Putamen (tissue), 1 donor: ENCODE data around the gene MLLT10.

ENCODE experiments used
- DNase-seq: peaks from one replicate; pipeline ENCODE4 v3.0.0-alpha.2; 2016; ENCODE audit warnings: low spot score

The MLLT10 gene

DNA sequence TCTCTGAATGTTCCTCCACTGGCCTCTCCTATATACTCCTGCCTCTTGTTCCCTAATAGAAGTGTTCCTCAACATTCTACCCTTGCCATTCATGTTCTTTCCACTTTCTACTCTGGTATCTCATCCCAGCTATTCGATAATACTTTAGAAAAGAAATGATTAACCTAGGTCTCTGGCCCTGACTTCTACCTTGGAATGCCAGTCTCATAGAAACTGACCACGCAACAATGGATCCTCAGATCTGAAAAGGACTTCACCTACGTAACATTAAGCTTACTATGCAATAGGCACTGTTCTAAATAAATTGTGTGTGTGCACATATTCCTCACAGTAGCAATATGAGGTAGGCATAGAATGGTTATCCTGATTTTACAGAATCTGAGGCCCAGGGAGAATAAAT lies 235.0 kb downstream of the MLLT10 start:
- DNase-seq: no peak

- no peak for DNase-seq
These were observed 237.2 kb downstream of the MLLT10 start for GRCh38 chr10:21771219-21771618.

GRCh38 chr10:21776883-21777282 lies 242.9 kb downstream of the MLLT10 start:
- DNase-seq: no peak

DNA sequence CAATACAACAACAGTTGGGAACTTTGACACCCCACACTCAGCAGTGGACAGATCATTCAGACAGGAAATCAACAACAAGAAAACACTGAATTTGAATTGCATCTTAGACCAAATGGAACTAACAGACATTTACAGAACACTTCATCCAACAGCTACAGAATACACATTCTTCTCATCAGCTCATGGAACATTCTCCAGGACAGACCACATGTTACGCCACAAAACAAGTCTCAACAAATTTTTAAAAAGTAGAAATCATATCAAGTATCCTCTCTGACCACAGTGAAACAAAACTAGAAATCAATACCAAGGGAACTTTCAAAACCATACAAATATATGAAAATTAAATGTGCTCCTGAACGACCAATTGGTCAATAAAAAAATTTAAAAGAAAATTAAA lies 257.2 kb downstream of the MLLT10 start:
- DNase-seq: no peak
